K562 treated with DMSO at 1 percent for 24 hours (cell line): ENCODE measurements around the gene CACNA1D. TPM values are rescaled to one million over a fixed set of nuclear protein-coding genes. Genes with fewer than 3 reads are reported as not detected.

Experiments
- total RNA-seq: library from RNA; unstranded; fragments of 300-600 nt; gene quantifications from 2 replicates; pipeline ENCODE4 v1.2.3, GENCODE V29; 2022; ENCODE audit warnings: low read depth; ENCODE audit not compliant: insufficient read depth

CACNA1D gene
- not detected in 2 replicates for total RNA-seq

DNA sequence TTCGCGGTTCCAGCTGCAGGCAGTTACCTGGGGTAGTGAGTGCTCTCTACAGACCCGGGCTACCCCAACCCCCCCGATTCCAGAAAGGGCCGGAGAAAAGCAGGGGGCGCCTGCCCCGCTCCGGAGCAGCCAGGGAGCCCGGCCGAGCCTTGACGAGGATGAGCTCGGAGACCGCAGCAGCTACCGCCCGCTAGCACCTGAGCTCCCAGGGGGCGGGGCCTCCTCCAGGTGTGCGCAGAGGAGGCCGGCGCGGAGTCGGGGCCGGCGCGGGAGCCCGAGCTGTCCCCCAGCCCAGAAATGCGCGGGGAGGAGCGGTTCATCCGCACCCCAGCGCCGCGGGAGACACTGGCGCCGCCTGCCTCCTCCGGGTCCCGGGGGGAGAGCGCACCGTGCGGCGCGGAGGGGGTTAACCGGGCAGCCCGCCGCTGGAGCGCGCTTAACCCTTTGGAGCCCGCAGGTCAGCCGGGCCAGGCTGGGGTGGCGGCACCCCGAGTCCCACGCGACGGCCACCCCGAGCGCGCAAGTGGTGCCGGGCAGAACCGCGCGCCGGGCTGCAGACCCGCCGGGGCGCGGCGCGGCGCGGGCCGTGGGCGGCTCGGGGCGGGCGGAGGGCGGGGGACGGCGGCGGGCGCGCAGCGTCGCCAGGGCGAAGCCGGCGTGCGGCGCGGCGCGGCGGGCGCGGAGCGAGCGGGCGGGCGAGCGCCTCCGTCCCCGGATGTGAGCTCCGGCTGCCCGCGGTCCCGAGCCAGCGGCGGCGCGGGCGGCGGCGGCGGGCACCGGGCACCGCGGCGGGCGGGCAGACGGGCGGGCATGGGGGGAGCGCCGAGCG, at the start of gene CACNA1D:
Gene CACNA1D, plus strand, starts transcription at position 649 of the 829 bp plus-strand sequence. CDS start 556 bp downstream, outside the sequence.

GRCh38 chr3:53846134-53846850, 351.9 kb downstream of the CACNA1D start, which contains the start of the genes CHDH and IL17RB:
TSS of gene CHDH (minus strand) at chr3:53846419. CDS start at chr3:53824008, 22,411 bp downstream.
TSS of gene IL17RB (plus strand) at chr3:53846568. CDS start at chr3:53846589, 21 bp downstream.

Other genes starting within 250 kb of the CACNA1D start
- 295 and 306 TPM in 2 replicates for gene TKT, start 238.6 kb upstream of the CACNA1D start, total RNA-seq
- 5.7 and 7.6 TPM in 2 replicates for gene DCP1A, start 147.1 kb upstream of the CACNA1D start, total RNA-seq